ENCODE results near the gene KIDINS220. TPM values are rescaled to one million over a fixed set of nuclear protein-coding genes. Genes with fewer than 3 reads are reported as not detected.

Gene KIDINS220
- total and polyA plus RNA-seq, 2 of the 13 experiments (the other 11 are each of a cell fraction or from before 2014, with no cell fraction given) = 25.2 to 32.3 TPM

- TF ChIP-seq ZNF275 (CRISPR knock-in tag; IDR thresholded peaks at IDR 0.05; ENCODE audit: borderline replicate concordance) (no peak), SIX4 (CRISPR knock-in tag; IDR thresholded peaks at IDR 0.05) (no peak), GZF1 (CRISPR knock-in tag; IDR thresholded peaks at IDR 0.05) (no peak), ZNF318 (CRISPR knock-in tag; IDR thresholded peaks at IDR 0.05) (no peak; the same call in 1 of the 2 replicates), ZBTB2 (CRISPR knock-in tag; IDR thresholded peaks at IDR 0.05; ENCODE audit: low read depth) (no peak), PATZ1 (CRISPR knock-in tag; IDR thresholded peaks at IDR 0.05) (no peak), ZBED4 (CRISPR knock-in tag; IDR thresholded peaks at IDR 0.05; ENCODE audit: borderline replicate concordance) (no peak), SP2 (CRISPR knock-in tag; IDR thresholded peaks at IDR 0.05) (no peak), TMF1 (CRISPR knock-in tag; IDR thresholded peaks at IDR 0.05; ENCODE audit: low read depth) (no peak), DDIT3 (CRISPR knock-in tag; IDR thresholded peaks at IDR 0.05) (no peak)
These were observed 157.9 kb downstream of the KIDINS220 start (continued) for GRCh38 chr2:8679567-8679826.

Measured in HepG2 (cell line).